GM10847 (cell line): Measurements from ENCODE around the gene AOX1.

ENCODE experiments used
- POLR2A ChIP-seq: IDR thresholded peaks from 2 replicates; pipeline ENCODE4 v1.6.1; 2011; ENCODE audit not compliant: insufficient read length; ENCODE audit errors: extremely low read depth

The AOX1 gene

GRCh38 chr2:200595913-200596312, 10.1 kb downstream of the AOX1 start:
- TF ChIP-seq POLR2A: no peak

GRCh38 chr2:200596774-200597570, 11.2 kb downstream of the AOX1 start:
- no peak for TF ChIP-seq POLR2A

DNA sequence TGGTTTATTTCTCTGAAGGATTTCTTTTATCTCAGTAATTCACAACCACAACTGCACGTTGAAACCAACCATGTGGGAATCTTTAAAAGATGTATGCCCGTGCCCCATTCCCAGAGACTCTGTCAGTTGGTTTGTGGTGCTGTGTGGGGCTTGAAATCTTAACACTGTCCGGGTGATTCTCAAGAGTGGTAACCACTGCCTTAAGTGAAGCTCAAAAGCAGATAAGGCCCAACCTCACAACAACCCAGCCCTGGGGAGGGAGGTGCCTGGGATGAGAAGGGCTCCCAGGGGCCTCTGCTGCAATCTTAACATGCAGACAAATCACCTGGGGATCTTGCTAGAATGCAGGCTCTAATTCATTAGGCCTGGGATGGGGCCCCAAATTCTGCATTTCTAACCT, 13.4 kb downstream of the AOX1 start:
- no peak for TF ChIP-seq POLR2A

GRCh38 chr2:200600549-200601225, 14.9 kb downstream of the AOX1 start:
- TF ChIP-seq POLR2A: no peak

- TF ChIP-seq POLR2A: no peak
These were observed 16.8 kb downstream of the AOX1 start for GRCh38 chr2:200602584-200602983.

DNA sequence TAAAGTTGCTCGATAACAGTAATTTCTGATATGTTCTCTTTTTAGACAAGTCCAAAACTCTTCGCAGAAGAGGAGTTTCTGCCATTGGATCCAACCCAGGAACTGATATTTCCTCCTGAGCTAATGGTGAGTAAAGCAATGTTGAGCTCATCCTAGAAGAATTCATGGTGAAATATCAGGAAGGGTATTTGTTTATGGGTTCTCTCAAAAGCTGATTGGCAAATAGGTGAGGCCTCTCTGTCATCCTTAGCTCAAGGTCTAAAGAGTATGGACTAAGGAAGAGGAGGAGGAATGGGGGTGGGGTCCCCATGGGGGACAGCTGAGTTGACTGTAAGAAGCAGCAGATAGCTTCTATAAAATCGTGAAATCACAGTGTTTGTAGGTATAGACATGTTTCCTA, 18.2 kb downstream of the AOX1 start:
- no peak for TF ChIP-seq POLR2A

GRCh38 chr2:200604571-200605255, 18.9 kb downstream of the AOX1 start:
- TF ChIP-seq POLR2A: no peak

- no peak for TF ChIP-seq POLR2A
These were observed 22.7 kb downstream of the AOX1 start for GRCh38 chr2:200608341-200609027.

DNA sequence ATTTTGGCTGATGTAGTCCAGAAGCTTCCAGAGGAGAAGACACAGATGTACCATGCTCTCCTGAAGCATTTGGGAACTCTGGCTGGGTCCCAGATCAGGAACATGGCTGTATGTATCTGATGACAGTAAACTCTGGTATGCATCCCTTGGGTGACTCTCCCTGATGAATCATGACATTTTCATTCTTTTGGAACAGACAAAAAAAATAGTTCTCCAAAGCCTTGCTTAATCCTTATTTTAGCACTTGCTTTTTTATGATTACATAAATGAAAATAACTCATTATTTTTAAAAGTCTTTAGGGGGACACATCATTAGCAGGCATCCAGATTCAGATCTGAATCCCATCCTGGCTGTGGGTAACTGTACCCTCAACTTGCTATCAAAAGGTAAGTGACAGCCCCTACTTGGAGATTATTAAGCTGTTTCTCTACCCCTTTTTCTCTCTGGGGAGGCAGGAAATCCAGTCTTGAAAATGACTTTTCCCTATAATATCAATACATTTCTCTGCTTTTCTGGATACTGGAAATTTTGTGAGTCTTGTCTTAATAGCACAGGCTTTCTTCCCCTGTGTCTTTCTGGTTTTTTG, 23.3 kb downstream of the AOX1 start:
- TF ChIP-seq POLR2A: no peak

DNA sequence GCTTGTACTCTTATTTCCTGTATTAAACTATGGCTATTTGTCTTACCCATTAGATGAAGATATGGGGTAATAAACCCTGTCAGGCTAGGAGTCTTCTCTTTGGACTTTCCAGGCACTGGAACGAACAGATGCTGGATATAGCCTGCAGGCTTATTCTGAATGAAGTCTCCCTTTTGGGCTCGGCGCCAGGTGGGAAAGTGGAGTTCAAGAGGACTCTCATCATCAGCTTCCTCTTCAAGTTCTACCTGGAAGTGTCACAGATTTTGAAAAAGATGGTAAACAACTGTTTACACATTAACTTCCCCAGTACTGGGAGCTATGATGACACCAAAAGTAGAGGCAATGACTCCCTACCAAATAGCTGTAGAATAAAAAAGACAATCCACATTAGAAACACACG, 27.9 kb downstream of the AOX1 start:
- TF ChIP-seq POLR2A: no peak

DNA sequence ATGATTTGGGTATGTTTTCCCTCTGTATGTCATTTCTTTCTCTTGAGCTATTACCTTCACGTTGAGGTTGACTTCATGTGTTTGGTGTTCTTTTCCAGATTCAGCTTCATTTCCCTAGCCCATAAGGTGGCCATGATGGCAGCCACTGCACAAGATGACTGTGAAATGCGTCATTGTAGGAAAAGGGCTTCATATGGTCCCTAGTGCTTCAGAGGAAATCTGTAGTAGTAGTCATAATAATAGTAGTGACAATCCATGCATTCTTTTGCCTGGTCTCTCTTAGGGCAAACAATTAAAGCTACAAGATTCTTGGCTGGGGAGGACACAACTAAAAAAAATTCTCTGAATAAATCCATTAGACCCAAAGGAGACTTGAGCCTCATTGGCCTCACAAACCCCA, 28.4 kb downstream of the AOX1 start:
- TF ChIP-seq POLR2A: no peak

DNA sequence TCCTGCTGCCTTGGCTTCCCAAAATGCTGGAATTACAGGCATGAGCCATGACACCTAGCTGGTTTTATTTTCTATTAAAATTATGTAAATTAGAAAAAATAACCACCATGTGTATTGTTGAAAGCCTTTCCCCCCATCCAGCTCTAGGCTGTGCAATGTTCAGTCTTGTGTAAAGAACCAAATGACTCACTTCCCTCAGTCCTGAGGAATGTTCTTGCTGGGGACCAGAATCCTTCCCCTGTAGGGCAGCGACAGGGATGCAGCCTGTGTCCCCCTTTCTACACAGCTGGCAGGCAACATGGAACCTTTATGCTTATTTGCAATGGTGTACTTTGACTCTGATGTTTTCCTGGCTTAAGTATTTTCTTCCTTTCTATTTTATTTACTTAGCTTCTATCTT, 29.4 kb downstream of the AOX1 start:
- no peak for TF ChIP-seq POLR2A

- no peak for TF ChIP-seq POLR2A
These were observed 30.4 kb downstream of the AOX1 start for GRCh38 chr2:200616193-200616592.

GRCh38 chr2:200616656-200617055, 30.8 kb downstream of the AOX1 start:
- no peak for TF ChIP-seq POLR2A
